ENCODE results near the gene ZNF212.

GRCh38 chr7:149261829-149262617 lies 22.6 kb downstream of the ZNF212 start, which contains the start of gene ZNF783:
- TF ChIP-seq SUZ12 (IDR thresholded peaks at IDR 0.05; ENCODE audit: extremely low read depth, insufficient read depth, insufficient read length) (no peak), ZNF274 (IDR thresholded peaks at IDR 0.05; ENCODE audit: low read depth, low read length) (no peak)

Data from NT2/D1 (cell line).